GM19043 (cell line): ENCODE data around the gene CPA3.

Experiments
- ATAC-seq: cut with Tn5 transposase; IDR thresholded peaks from one replicate; pipeline ENCODE4 v1.9.1; 2021; ENCODE audit warnings: low read depth; ENCODE audit not compliant: unreplicated experiment

Gene CPA3, protein sequence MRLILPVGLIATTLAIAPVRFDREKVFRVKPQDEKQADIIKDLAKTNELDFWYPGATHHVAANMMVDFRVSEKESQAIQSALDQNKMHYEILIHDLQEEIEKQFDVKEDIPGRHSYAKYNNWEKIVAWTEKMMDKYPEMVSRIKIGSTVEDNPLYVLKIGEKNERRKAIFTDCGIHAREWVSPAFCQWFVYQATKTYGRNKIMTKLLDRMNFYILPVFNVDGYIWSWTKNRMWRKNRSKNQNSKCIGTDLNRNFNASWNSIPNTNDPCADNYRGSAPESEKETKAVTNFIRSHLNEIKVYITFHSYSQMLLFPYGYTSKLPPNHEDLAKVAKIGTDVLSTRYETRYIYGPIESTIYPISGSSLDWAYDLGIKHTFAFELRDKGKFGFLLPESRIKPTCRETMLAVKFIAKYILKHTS

DNA sequence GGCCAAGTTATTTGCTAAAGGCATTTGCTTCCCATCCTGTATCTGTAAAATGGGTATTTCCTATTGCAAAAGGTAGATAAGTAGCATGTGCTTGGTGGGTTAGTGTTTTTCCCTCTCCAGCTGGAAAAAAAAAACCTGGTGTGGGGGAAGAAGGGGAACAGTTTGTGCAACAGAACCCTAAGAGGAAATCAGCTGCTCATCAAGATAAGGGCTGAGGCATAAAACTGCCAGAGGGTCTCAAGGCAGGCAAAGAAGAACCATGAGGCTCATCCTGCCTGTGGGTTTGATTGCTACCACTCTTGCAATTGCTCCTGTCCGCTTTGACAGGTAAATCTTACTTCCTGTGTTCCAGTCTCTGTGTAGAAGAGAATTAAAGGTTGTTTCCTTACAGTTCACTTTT lies at the start of gene CPA3:
Gene CPA3, plus strand, starts transcription at position 248 of the 400 bp plus-strand sequence. Its CDS starts 12 bp downstream, at position 260.
- no peak for ATAC-seq

DNA sequence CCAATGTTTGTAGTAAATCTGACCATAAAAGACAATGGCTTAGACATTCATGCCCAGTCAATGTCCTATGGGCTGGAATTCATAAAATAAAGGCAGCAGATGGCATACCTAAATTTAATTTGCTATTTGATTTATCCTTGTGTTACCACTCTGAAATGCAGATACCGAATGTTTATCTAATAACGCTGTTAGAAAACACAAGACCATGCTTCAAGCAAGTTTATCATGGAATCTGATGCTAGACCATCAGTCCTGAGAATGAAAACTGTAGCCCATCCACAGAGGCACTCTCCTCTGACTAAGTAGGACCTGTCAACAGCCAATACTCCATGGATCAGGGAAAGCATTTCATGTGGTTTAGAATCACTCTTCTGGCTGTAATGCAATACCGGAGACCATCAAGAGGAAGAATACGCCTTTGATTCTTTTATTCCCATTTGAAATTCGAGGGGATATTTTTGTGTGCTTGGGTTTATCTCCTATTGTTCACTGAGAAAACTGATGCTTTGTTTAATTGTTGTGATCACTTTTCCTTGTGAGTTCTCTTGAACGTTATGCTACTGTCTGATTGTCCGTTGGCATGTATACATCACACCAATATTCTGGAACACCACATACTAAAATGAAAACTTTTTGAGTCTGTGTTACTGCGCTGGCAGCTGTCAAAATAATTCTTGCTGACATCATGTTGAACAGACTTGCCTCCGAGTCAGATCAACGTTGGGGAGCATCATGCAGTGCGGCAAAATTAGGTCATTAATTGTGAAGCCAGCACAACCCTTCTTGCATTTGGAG lies 49.6 kb upstream of the CPA3 start:
- ATAC-seq, result no peak

DNA sequence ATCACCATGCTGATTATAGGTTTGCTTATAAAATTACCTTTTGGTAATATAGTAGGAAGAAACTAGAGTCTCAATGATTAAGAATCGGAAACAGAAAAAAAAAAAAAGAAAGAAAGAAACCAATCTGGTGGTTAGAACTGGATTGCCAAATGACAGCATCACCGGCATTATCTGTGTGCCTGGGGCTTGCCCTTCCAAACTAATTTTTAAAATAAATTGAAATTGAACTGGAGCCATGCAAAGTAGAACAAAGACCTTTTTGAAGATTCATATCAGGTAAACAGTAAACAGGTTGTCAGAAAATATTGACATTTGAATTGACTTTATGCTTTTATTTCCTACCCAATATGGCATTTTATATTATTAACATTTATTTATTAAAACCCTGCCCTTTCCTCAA lies 48.7 kb upstream of the CPA3 start:
- ATAC-seq, result no peak

DNA sequence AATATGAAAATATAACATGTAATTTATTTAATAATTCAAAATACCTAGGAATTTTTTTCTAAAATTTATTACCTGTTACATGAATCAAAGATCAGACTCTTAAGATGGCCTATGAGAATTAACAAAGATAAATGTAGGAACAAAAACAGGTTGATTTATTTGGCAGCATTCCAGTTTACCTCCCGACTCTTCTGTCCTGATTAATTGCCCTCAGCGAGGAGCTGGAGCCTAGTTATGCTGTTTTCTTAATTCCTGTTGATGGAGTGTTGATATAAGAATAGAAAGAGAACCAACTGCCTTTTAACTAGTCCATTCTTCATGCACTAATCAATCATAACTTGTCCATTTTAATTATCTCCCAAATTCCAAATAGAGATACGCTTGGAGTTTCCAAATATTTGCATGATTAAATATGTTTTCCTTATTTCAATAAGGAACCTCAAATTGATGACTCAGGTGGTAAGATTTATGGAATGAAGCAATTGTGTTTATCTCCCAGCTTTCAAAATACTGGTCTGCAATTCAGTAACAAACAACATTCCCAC lies 48.0 kb upstream of the CPA3 start:
- no peak for ATAC-seq

DNA sequence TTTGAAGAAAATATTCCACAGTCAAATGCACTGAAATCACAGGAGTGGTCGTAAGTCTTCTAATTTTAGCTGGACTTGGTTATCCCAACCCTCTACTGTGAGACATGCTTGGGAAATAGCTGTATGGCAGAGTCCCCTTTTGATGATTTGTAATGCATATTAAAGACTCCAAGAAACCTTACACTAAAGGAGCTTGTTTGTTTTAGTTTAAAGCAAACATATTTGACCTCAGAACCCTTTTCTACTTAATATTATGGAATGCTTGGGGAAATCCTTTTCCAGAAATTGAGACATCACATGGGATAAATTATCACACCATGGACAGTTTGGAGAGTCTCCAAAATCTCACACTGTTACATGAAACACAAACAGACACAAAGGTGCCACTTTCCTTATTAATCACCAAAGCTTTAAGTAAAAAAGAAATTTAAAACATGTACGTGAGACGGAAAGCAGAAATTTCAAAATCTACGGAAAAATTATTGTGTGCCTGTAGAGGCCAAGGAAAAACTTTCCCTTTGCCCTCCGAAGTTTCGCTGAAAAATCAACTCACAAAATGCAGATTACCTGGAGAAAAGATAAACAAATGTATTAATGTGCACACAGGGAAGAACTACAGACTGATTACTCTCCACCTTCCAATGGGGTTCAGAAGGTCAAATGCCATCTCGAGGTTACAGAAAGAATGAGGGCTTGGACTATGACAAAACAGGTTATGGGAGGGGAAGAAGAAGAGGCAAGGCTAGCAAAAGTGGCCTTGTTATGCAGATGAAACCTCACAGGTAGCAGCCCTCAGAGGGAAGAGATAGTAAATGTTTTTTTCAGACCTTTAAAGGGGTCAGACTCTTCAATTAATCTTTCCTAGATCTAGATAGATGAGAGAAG lies 44.5 kb upstream of the CPA3 start:
- ATAC-seq, result no peak

DNA sequence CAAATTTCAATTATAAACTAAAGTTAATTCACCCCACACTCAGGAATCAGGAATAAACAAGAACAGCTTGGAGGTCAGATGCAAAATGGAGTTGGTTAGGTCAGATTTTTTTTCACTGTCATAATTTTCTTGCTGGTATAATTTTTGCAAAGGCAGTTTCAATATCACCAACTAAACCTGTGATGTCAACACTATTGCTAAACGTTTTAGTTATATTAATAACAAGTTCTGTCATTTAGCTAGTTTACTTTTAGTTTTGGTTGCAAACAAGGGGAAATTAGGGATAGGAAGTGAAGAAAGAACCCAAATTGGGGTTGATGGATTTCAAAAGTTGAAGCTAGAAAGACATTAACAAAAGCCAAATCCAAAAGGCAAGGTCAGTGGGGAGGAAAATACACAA lies 42.1 kb upstream of the CPA3 start:
- ATAC-seq, result no peak

DNA sequence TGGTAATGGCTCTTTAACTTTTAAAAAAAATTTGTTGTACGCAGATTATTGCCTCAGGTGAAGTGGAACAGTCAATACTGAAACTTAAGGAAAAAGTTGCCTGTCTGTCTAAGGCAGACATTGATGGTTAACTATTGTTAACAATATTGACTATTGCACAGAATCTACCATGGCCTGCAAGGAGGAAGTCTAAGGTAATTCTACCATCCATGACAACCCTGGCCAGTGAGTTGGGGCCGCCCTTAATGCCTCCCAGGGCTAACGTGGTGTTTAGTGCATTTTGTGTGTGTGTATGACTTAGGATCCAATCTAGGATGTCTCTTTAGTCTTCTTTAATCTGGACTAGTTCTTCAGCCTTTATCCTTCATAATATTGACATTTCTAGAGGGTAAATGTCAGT lies 39.6 kb upstream of the CPA3 start:
- ATAC-seq, result no peak

DNA sequence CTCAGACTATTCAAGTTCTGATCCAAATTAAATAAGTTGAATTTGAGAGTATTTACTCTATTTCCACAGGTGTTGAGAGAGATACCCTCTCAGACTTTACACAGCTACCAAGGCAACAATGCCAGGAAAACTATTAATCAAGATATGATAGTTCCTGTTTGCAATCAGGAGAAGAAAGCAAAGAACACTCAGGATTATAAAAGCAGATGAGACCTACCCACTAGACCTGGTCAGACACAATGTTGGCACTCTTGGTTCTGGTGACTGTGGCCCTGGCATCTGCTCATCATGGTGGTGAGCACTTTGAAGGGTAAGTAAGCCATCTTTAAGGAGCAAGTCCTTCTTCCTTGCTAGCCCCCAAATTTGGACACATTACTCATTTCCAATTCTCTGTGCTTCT lies 37.5 kb upstream of the CPA3 start, which contains the start of gene CPB1:
Gene CPB1, plus strand, starts transcription at position 227 of the 400 bp plus-strand sequence. Its CDS starts 13 bp downstream, at position 240.
- no peak for ATAC-seq

DNA sequence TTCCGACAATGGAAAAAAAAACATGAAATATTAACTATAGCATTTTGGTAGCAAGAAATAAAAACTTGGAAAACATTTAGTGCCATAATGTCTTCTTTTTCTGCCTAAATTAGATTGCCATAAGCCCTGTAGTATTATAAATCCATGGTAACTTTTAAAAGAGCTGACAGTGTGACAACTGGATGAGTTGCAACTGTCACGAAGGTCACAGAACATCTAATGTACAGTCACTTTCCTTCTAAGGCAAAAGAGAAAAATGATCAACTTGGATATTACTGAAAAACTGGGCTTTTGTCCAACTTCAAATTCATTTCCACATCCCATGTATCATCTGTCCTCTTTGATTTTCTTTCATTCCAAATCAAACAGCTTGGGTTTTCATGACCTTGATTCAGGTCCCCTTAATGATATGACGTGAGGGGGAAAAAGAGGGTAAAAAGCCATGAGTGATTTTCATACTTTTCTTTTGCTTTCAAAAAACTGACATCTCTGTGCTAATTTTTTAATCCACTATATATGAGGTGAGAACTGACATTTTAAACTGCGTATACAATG lies 36.9 kb upstream of the CPA3 start:
- no peak for ATAC-seq

DNA sequence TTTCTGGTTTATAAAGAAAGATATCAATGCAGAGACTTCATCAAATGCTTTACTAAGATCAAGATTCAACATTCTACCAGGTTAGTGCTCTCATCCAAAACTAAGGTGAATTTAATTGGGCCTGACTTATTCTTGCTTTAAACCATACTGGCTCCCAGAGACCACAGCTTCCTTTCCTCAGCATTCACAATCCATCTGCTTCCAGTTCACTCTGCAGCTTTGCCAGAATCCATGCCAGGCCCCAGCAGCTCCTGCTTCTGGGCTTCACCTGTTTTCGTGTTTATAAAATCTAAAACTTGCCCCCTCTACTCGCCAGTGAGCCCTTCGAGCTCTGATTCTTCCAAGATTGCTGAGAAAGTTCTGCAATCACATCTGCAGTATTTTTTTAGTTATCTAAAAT lies 35.2 kb upstream of the CPA3 start:
- no peak for ATAC-seq

DNA sequence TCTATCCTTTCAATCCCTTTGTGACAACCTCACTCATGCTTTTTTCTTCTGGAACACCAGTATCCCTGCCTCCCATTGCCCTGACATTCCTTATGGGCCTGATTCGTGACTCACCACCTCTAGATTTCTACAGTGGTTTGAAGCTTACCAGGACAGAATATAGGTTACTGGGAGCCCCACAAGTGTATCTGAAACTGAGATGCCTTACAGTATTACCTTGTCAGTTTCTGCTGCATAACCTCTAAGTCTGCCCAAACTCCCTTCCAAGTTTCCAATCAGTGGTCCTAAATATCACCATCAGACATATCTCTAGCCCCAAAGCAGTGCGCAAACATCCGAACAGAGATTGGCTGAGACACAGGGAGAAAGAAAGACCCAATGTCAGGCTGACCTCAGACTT lies 31.9 kb upstream of the CPA3 start:
- ATAC-seq, result no peak

DNA sequence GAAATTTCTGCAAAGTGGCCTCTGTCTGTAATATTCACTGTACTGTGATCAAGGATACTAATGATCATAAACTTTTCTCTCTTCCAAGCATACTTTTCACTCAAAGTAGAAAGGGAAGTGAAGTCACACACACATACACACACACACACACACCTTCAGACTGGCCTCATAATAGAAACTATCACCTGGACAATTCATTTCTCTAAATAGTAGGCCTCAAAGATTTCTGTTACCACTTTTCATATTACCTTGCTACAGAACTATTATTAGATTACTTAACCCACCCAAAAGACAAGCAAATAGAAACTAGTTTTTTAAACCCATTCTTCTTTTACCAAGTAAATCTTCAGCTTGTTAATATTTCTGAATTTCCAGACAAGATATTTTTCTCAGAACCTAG lies 25.3 kb upstream of the CPA3 start:
- ATAC-seq, result peak; percentile 57

DNA sequence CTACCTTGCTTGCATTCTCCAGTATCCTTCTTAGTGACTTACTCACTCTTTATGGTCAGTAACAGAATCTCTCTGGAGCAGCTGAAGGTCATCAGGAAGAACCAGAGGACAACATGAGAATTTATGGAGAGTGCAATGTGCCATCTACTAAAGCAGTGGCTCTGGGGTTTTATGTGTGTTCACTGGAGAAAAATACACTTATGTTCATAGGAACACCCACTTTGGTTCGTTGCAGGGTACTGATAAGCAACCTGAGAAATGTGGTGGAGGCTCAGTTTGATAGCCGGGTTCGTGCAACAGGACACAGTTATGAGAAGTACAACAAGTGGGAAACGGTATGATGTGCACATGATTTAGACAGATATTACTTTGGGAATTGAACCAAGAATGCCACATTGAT lies 24.6 kb upstream of the CPA3 start:
- ATAC-seq, result no peak

DNA sequence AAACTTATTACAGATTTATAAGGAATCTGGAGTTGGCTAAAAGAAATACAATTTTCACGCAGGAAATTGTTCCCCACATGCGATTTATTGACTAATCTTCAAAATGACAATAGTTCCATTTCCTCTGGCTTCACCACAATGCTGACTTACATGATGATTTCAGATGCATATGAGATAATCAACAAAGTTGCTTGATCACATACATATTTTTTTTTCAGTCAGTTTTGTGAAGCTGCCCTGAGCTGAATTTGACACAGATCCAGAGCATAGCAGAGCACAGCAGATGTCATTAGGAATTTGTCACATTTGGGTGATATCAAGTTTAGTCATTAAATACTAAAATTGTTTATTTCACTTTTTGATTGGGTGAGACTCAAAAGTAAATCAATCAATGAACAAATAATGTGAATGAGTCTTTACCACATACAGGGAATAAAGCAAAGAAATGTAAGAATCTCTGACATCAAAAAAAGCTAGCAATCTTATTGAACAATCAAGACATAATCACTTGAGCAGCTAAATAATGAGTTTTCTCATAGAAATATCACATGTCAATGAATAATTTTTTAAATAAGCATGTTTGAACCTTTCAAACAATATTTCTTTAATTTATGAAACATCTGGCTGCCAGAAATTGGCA lies 19.2 kb upstream of the CPA3 start:
- ATAC-seq, result no peak

DNA sequence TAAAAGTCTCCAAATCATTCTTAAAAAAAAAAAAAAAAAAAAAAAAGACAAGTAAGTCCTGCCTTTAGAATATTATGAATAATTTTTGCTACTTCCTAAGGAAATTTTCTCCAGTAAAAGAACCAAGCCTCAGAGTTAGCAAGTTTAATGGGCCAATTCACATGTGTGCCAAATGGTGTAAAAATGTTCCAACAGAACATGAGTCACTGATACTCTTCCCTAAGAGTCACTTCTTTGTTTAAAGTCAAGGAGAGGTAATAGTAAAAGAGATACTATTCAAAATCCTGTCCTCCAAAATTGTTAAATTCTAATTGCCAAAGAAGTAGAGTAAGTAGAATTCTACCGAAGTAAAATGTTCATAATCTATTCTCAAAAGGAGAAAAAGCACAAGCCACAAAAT lies 17.7 kb upstream of the CPA3 start:
- no peak for ATAC-seq

DNA sequence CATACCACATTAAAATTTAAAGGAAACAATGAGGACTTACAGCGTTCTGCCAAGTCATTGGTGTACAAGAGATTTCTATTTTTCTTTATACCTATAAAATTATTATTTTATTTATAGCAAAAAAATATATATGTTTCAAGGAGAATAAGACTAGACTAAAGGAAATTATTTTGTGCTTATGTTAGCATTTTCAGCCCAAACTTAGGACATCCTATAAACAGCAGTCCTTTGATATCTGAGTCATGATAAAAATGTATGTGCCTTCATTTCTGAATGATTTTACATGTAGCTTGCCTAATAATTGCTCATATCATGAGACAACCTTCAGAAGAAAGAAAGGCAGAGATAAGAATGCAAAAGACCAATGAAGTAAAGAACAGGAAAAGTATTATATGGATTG lies 16.7 kb upstream of the CPA3 start:
- no peak for ATAC-seq

DNA sequence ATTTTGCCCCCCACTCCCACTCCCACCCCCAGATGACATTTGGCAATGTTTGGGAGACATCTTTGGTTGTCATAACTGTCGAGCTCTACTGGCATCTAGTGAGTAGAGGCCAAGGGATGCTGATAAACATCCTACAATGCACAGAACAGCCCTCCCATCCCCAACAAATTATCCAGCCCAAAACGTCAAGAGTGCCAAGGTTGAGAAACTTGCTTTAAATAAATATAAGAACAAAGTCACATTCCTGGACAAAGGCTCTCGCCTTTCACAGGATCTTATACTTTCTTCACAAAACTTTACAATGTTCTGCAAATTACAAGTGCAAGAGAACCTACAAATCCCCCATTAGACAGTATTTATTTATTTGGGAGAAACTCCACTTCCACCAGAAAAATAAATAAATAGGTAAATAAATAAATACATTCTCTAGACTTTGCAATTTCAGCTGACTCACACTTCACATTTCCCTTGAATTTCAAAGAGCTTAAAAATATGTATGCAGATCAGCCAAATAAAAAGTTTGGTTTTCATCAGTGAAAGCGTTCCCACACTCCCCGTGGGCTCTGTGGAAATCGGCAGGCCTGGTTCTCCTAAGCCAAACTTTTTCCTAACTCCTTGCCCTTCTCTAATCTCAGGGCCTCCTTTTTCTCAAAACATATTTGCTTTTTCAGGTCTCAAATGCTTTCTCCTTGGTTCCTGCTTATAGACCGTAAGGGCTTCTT lies 12.7 kb upstream of the CPA3 start:
- ATAC-seq, result no peak

DNA sequence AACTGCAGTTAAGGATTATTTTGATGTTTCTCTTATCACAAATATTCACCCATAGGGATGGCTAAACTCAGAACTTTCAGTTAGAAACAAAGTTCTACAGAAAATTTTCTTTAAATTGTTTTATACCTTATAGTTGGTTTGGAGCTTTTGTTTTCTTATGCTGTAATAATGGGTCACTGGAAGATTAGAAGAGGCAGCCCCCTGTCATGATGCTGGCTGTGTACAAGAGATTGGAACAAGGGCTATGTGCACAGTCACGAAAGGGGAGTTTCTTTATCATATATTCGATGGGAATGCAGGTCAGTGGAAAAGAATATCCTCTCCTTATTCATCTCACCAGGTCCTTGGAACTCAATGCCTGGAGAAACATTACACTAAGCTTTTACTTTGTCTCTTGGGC lies 12.0 kb upstream of the CPA3 start:
- no peak for ATAC-seq

DNA sequence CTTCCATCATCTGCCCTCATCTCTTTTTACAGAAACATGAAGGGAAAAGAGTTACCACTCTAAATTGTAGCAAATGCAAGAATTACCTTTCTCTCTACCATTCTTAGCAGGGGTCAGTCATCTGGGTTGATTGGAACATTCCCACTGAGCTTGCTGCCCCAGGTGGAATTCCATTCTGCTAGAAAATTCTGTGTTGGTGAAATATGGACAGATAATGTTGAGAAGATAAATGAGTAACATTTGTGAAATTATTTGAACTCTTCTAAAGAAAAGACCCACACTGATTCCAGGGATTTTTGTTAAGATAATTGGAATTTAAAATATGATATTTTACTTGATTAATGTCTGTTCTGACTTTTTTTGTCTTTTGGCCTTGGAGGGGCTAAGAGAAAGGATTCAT lies 11.0 kb upstream of the CPA3 start:
- ATAC-seq, result no peak
